ENCODE measurements around the gene CAPZA3. TPM values are rescaled to one million over a fixed set of nuclear protein-coding genes. Genes with fewer than 3 reads are reported as not detected.

CAPZA3 gene
- total RNA-seq, 1 experiment from 2014 or later, result 0.28 TPM

GRCh38 chr12:18720690-18721089 is 17.2 kb upstream of the CAPZA3 start:
- Mint-ChIP-seq H3K27me3 (ENCODE audit: insufficient read depth, unreplicated experiment) (no peaks in the 10 kb centered on the region), H3K4me1 (ENCODE audit: insufficient read depth, unreplicated experiment) (peaks cover 17% of the 10 kb centered on the region), H3K36me3 (ENCODE audit: insufficient read depth, unreplicated experiment) (peaks cover 5% of the 10 kb centered on the region), H3K27ac (ENCODE audit: low read depth, unreplicated experiment) (no peak overlapping the region), H3K4me3 (ENCODE audit: unreplicated experiment) (no peak overlapping the region), H3K9me3 (ENCODE audit: unreplicated experiment) (peaks cover 26% of the 10 kb centered on the region)
- ChIA-PET CTCF (interaction anchor here (1.2 kb wide), 1 partner anchor 677 kb away, joined by 3 read pairs; no protein-coding TSS in a partner anchor), POLR2A (no interaction called here)
- no peak for TF ChIP-seq CTCF (IDR thresholded peaks at IDR 0.05; ENCODE audit: unreplicated experiment)
- intact Hi-C loops (cut with micrococcal nuclease), result no loop called here
- DNase-seq (ENCODE audit: unreplicated experiment), result no peak
- no TSS peak for BruUV-seq (replicated peaks)

GRCh38 chr12:18721452-18721851 is 16.5 kb upstream of the CAPZA3 start:
- H3K9me3 Mint-ChIP-seq (ENCODE audit: unreplicated experiment), result peaks cover 28% of the 10 kb centered on the region
- intact Hi-C loops (cut with micrococcal nuclease), result no loop called here
- H3K4me1 Mint-ChIP-seq (ENCODE audit: insufficient read depth, unreplicated experiment), result peaks cover 17% of the 10 kb centered on the region
- H3K36me3 Mint-ChIP-seq (ENCODE audit: insufficient read depth, unreplicated experiment), result peaks cover 5% of the 10 kb centered on the region
- no peak overlapping the region for H3K27ac Mint-ChIP-seq (ENCODE audit: low read depth, unreplicated experiment)
- POLR2A ChIA-PET, result interaction anchor here (0.7 kb wide), 1 partner anchor 467 kb away, joined by 3 read pairs; no protein-coding TSS in a partner anchor
- no peak for TF ChIP-seq CTCF (IDR thresholded peaks at IDR 0.05; ENCODE audit: unreplicated experiment)
- no peak for DNase-seq (ENCODE audit: unreplicated experiment)
- H3K4me3 Mint-ChIP-seq (ENCODE audit: unreplicated experiment), result no peak overlapping the region
- BruUV-seq (replicated peaks), result no TSS peak
- CTCF ChIA-PET, result interaction anchor here (0.6 to 1.2 kb wide), 3 partner anchors 163 to 676 kb away, joined by 3 to 4 read pairs (median 3); no protein-coding TSS in a partner anchor
- H3K27me3 Mint-ChIP-seq (ENCODE audit: insufficient read depth, unreplicated experiment), result no peaks in the 10 kb centered on the region

GRCh38 chr12:18723752-18724151 is 14.2 kb upstream of the CAPZA3 start:
- H3K27ac Mint-ChIP-seq (ENCODE audit: low read depth, unreplicated experiment), result peak overlapping the region; percentile 57
- ChIA-PET POLR2A (interaction anchor here (0.8 to 1.3 kb wide), 3 partner anchors 24 to 462 kb away, joined by 3 to 4 read pairs (median 3); partner anchors contain the start of gene PIK3C2G), CTCF (interaction anchor here (0.7 kb wide), 1 partner anchor 1773 kb away, joined by 3 read pairs; no protein-coding TSS in a partner anchor)
- peak; percentile 93 for DNase-seq (ENCODE audit: unreplicated experiment)
- peaks cover 5% of the 10 kb centered on the region for H3K36me3 Mint-ChIP-seq (ENCODE audit: insufficient read depth, unreplicated experiment)
- no TSS peak for BruUV-seq (replicated peaks)
- peaks cover 10% of the 10 kb centered on the region for H3K4me1 Mint-ChIP-seq (ENCODE audit: insufficient read depth, unreplicated experiment)
- H3K9me3 Mint-ChIP-seq (ENCODE audit: unreplicated experiment), result peaks cover 20% of the 10 kb centered on the region
- no peak for TF ChIP-seq CTCF (IDR thresholded peaks at IDR 0.05; ENCODE audit: unreplicated experiment)
- no peaks in the 10 kb centered on the region for H3K27me3 Mint-ChIP-seq (ENCODE audit: insufficient read depth, unreplicated experiment)
- H3K4me3 Mint-ChIP-seq (ENCODE audit: unreplicated experiment), result peak overlapping the region; percentile 50
- intact Hi-C loops (cut with micrococcal nuclease), result no loop called here

GRCh38 chr12:18731156-18731555 is 6.8 kb upstream of the CAPZA3 start:
- CTCF ChIA-PET, result interaction anchor here (0.7 to 0.9 kb wide), 2 partner anchors 21 to 280 kb away, joined by 3 read pairs; no protein-coding TSS in a partner anchor
- Mint-ChIP-seq H3K4me1 (ENCODE audit: insufficient read depth, unreplicated experiment) (no peaks in the 10 kb centered on the region), H3K9me3 (ENCODE audit: unreplicated experiment) (peaks cover 9% of the 10 kb centered on the region), H3K4me3 (ENCODE audit: unreplicated experiment) (no peak overlapping the region), H3K27ac (ENCODE audit: low read depth, unreplicated experiment) (no peak overlapping the region), H3K36me3 (ENCODE audit: insufficient read depth, unreplicated experiment) (no peaks in the 10 kb centered on the region), H3K27me3 (ENCODE audit: insufficient read depth, unreplicated experiment) (no peaks in the 10 kb centered on the region)
- intact Hi-C loops (cut with micrococcal nuclease), result no loop called here
- DNase-seq (ENCODE audit: unreplicated experiment), result no peak
- no TSS peak for BruUV-seq (replicated peaks)
- TF ChIP-seq CTCF (IDR thresholded peaks at IDR 0.05; ENCODE audit: unreplicated experiment), result no peak
- POLR2A ChIA-PET, result no interaction called here
